Liver (tissue), 9 donors: ENCODE results near the gene GADL1. TPM values are rescaled to one million over a fixed set of nuclear protein-coding genes. Genes with fewer than 3 reads are reported as not detected.

Experiments
- DNase-seq: peaks from one replicate; pipeline ENCODE4 v3.0.0-alpha.2; 2017; ENCODE audit warnings: low spot score
- H3K27ac ChIP-seq, 2 donors: one replicate each; pipeline ENCODE4 v1.7.0; 2013; ENCODE audit warnings: inconsistent platforms in 2 of 2, low read length in 2 of 2, control low read depth in 1 of 2, low read depth in 1 of 2, mild to moderate bottlenecking in 1 of 2
- H3K27me3 ChIP-seq, 4 donors: one replicate each; pipeline versions ENCODE4 v1.6.1 to v1.7.0; 2013; ENCODE audit warnings: low read length in 3 of 4, inconsistent platforms in 1 of 4, mild to moderate bottlenecking in 1 of 4, moderate library complexity in 1 of 4; ENCODE audit not compliant: control insufficient read depth in 4 of 4, insufficient read depth in 4 of 4
- H3K36me3 ChIP-seq, 4 donors: one replicate each; pipeline versions ENCODE4 v1.6.1 to v1.7.0; 2013; ENCODE audit warnings: low read length in 3 of 4, mild to moderate bottlenecking in 3 of 4, low read depth in 1 of 4, moderate library complexity in 1 of 4; ENCODE audit not compliant: control insufficient read depth in 4 of 4, insufficient read depth in 3 of 4
- H3K4me1 ChIP-seq, 4 donors: one replicate each; pipeline versions ENCODE4 v1.6.1 to v1.7.0; 2013; ENCODE audit warnings: low read length in 3 of 4, mild to moderate bottlenecking in 3 of 4, moderate library complexity in 1 of 4; ENCODE audit not compliant: control insufficient read depth in 4 of 4, insufficient read depth in 4 of 4
- H3K4me3 ChIP-seq, 3 donors: one replicate each; pipeline versions ENCODE4 v1.6.1 to v1.7.0; 2013; ENCODE audit warnings: low read length in 3 of 3, control low read depth in 1 of 3, low read depth in 1 of 3, mild to moderate bottlenecking in 1 of 3
- H3K9ac ChIP-seq, 2 donors: one replicate each; pipeline ENCODE4 v1.7.0; 2013; ENCODE audit warnings: low read length in 2 of 2, mild to moderate bottlenecking in 2 of 2, moderate library complexity in 2 of 2, control low read depth in 1 of 2, low read depth in 1 of 2
- H3K9me3 ChIP-seq, 4 donors: one replicate each; pipeline versions ENCODE4 v1.6.1 to v1.7.0; 2013; ENCODE audit warnings: low read length in 3 of 4; ENCODE audit not compliant: control insufficient read depth in 4 of 4
- ATF3 ChIP-seq: IDR thresholded peaks from 2 replicates; pipeline ENCODE4 v1.6.1; 2016; ENCODE audit warnings: antibody characterized with exemption
- CTCF ChIP-seq: fragments of 150-350 bp; IDR thresholded peaks from 2 replicates; pipeline ENCODE4 v1.5.1; 2017; ENCODE audit warnings: improper control_type of control experiment, low read depth, low read length; ENCODE audit not compliant: missing input control
- EGR1 ChIP-seq, 2 donors: IDR thresholded peaks; 2 replicates each; pipeline ENCODE4 v1.6.1; 2016 to 2018; ENCODE audit warnings: antibody characterized with exemption in 2 of 2, low read depth in 2 of 2
- FOXA1 ChIP-seq: IDR thresholded peaks from 2 replicates; pipeline ENCODE4 v1.6.1; 2016; ENCODE audit warnings: antibody characterized with exemption
- FOXA2 ChIP-seq: IDR thresholded peaks from 2 replicates; pipeline ENCODE4 v1.6.1; 2016; ENCODE audit warnings: antibody characterized with exemption
- GABPA ChIP-seq, 2 donors: IDR thresholded peaks in 1 of 2; conservative IDR thresholded peaks in 1 of 2; 2 replicates each; pipeline ENCODE4 v1.6.1; 2016; ENCODE audit warnings: antibody characterized with exemption in 2 of 2, mild to moderate bottlenecking in 1 of 2, moderate library complexity in 1 of 2
- HNF4A ChIP-seq, 2 donors: conservative IDR thresholded peaks; 2 replicates each; pipeline ENCODE4 v1.6.1; 2016; ENCODE audit warnings: antibody characterized with exemption in 2 of 2, mild to moderate bottlenecking in 2 of 2
- HNF4G ChIP-seq: IDR thresholded peaks from 2 replicates; pipeline ENCODE4 v1.6.1; 2016; ENCODE audit warnings: antibody characterized with exemption
- JUND ChIP-seq, 2 donors: IDR thresholded peaks; 2 replicates each; pipeline ENCODE4 v1.6.1; 2016; ENCODE audit warnings: antibody characterized with exemption in 2 of 2
- MAX ChIP-seq: IDR thresholded peaks from 2 replicates; pipeline ENCODE4 v1.6.1; 2016; ENCODE audit warnings: antibody characterized with exemption
- NR2F2 ChIP-seq: IDR thresholded peaks from 2 replicates; pipeline ENCODE4 v1.6.1; 2016; ENCODE audit warnings: antibody characterized with exemption
- REST ChIP-seq: IDR thresholded peaks from 2 replicates; pipeline ENCODE4 v1.6.1; 2016; ENCODE audit warnings: antibody characterized with exemption, mild to moderate bottlenecking
- RXRA ChIP-seq, 2 donors: IDR thresholded peaks; 2 replicates each; pipeline ENCODE4 v1.6.1; 2017 to 2018; ENCODE audit warnings: antibody characterized with exemption in 2 of 2, mild to moderate bottlenecking in 1 of 2
- SP1 ChIP-seq: IDR thresholded peaks from 2 replicates; pipeline ENCODE4 v1.6.1; 2018; ENCODE audit warnings: antibody characterized with exemption, mild to moderate bottlenecking
- TAF1 ChIP-seq: conservative IDR thresholded peaks from 2 replicates; pipeline ENCODE4 v1.6.1; 2016; ENCODE audit warnings: antibody characterized with exemption, mild to moderate bottlenecking
- YY1 ChIP-seq: IDR thresholded peaks from 2 replicates; pipeline ENCODE4 v1.6.1; 2016; ENCODE audit warnings: antibody characterized with exemption, mild to moderate bottlenecking
- ZBTB33 ChIP-seq: IDR thresholded peaks from 2 replicates; pipeline ENCODE4 v1.6.1; 2016; ENCODE audit warnings: antibody characterized with exemption
- WGBS: extraction: QIAGEN DNeasy Blood & Tissue Kit; methylation state at CpG from one replicate; pipeline ENCODE4 v1.1.7; 2013; 5-methylcytosine and 5-hydroxymethylcytosine counted together
- polyA plus RNA-seq, 2 donors: library from polyadenylated mRNA; stranded (reverse) in 1 of 2; unstranded in 1 of 2; fragments of 200-250 nt in 1 of 2; fragments of >200 nt in 1 of 2; fragmentation: Nextera tagmentation in 1 of 2; extraction: Ambion mirVana in 1 of 2; gene quantifications; one replicate each; pipeline versions ENCODE4 v1.2.1 to v1.2.3, GENCODE V29; 2013 to 2015
- total RNA-seq, 2 donors: library from RNA; depleted of rRNA; stranded (reverse); fragments of >200 nt; gene quantifications; one replicate each; pipeline ENCODE4 v1.2.3, GENCODE V29; 2014
- donor health status: healthy.
- donor health status: healthy.
- donor health status: healthy.
- donor health status: healthy.
- donor health status: healthy.

GADL1 gene
- total and polyA plus RNA-seq, 4 donors, result not detected

- DNase-seq, result no peak
- 98% methylated on average over 2 of the region's 2 CpGs for WGBS
These were observed 48.9 kb downstream of the GADL1 start for GRCh38 chr3:30845606-30846005.

GRCh38 chr3:30843877-30844276 lies 50.6 kb downstream of the GADL1 start:
- Histone ChIP-seq H3K27ac (no peak overlapping the region), H3K27me3 (no peaks in the 10 kb centered on the region), H3K9ac (no peak overlapping the region), H3K4me1 (no peaks in the 10 kb centered on the region), H3K36me3 (no peaks in the 10 kb centered on the region), H3K9me3 (no peaks in the 10 kb centered on the region), H3K4me3 (no peak overlapping the region)
- DNase-seq, result no peak
- WGBS, result 91% methylated on average over 10 of the region's 10 CpGs
- no peak for TF ChIP-seq TAF1
- TF ChIP-seq ATF3, result no peak
- no peak for TF ChIP-seq SP1
- no peak for TF ChIP-seq NR2F2
- no peak for TF ChIP-seq EGR1 (IDR thresholded peaks at IDR 0.05; ENCODE audit: low read depth in 2 of 2)
- no peak for TF ChIP-seq RXRA (IDR thresholded peaks at IDR 0.05)
- TF ChIP-seq YY1, result no peak
- TF ChIP-seq HNF4A (conservative IDR thresholded peaks at IDR 0.05), result no peak
- no peak for TF ChIP-seq MAX
- TF ChIP-seq FOXA2, result no peak
- TF ChIP-seq FOXA1, result no peak
- no peak for TF ChIP-seq REST
- TF ChIP-seq CTCF, result no peak
- TF ChIP-seq ZBTB33, result no peak
- TF ChIP-seq GABPA (IDR thresholded peaks at IDR 0.05 in 1 of 2, conservative IDR thresholded peaks at IDR 0.05 in 1 of 2), result no peak

More at GRCh38 chr3:30845606-30846005, 48.9 kb downstream of the GADL1 start:
- no peaks in the 10 kb centered on the region for H3K9me3 ChIP-seq
- H3K36me3 ChIP-seq, result no peaks in the 10 kb centered on the region
- no peaks in the 10 kb centered on the region for H3K27me3 ChIP-seq
- no peak for TF ChIP-seq TAF1
- no peak for TF ChIP-seq SP1
- no peak for TF ChIP-seq HNF4G
- no peak for TF ChIP-seq GABPA (IDR thresholded peaks at IDR 0.05 in 1 of 2, conservative IDR thresholded peaks at IDR 0.05 in 1 of 2)
- TF ChIP-seq FOXA1, result no peak
- TF ChIP-seq REST, result no peak
- TF ChIP-seq JUND (IDR thresholded peaks at IDR 0.05), result no peak
- no peak for TF ChIP-seq FOXA2
- no peak for TF ChIP-seq NR2F2
- no peak for TF ChIP-seq YY1
- no peak overlapping the region for H3K9ac ChIP-seq
- H3K4me1 ChIP-seq, result no peaks in the 10 kb centered on the region
- H3K27ac ChIP-seq, result no peak overlapping the region
- H3K4me3 ChIP-seq, result no peak overlapping the region
